Activated CD4-positive, alpha-beta T cell treated with anti-CD3 and anti-CD28 coated beads for 48 hours (primary cell): ENCODE measurements around the gene PARD6G.
A peak's percentile ranks its signal among the peaks of the same experiment; 100 is the strongest.

ENCODE experiments used
- DNase-seq: peaks from one replicate; pipeline ENCODE4 v3.0.0-alpha.2; 2020

Gene PARD6G

GRCh38 chr18:80247393-80247841 is at the start of gene PARD6G:
Gene PARD6G (minus strand): TSS chr18:80247514. CDS start chr18:80247348, 166 bp downstream.
- DNase-seq = peak; percentile 72

GRCh38 chr18:80262241-80263033 is 15.1 kb upstream of the PARD6G start:
- DNase-seq = peak; percentile 68

- DNase-seq = no peak
Measured at GRCh38 chr18:80259610-80260009, 12.3 kb upstream of the PARD6G start.

- DNase-seq = no peak
Measured at GRCh38 chr18:80258640-80259039, 11.3 kb upstream of the PARD6G start.

GRCh38 chr18:80257579-80258543 is 10.5 kb upstream of the PARD6G start:
- peak; percentile 75 for DNase-seq

GRCh38 chr18:80254971-80255500 is 7.7 kb upstream of the PARD6G start:
- no peak for DNase-seq

- DNase-seq = peak; percentile 52
Measured at GRCh38 chr18:80253871-80254492, 6.7 kb upstream of the PARD6G start.

- DNase-seq = no peak
Measured at GRCh38 chr18:80253236-80253635, 5.9 kb upstream of the PARD6G start.

GRCh38 chr18:80252136-80252535 is 4.8 kb upstream of the PARD6G start:
- DNase-seq = no peak

GRCh38 chr18:80251700-80252099 is 4.4 kb upstream of the PARD6G start:
- no peak for DNase-seq

GRCh38 chr18:80250740-80251364 is 3.5 kb upstream of the PARD6G start:
- DNase-seq = no peak

GRCh38 chr18:80249217-80250093 is 2.1 kb upstream of the PARD6G start:
- DNase-seq = no peak

GRCh38 chr18:80246445-80247392 is 595 bp downstream of the PARD6G start:
- no peak for DNase-seq

GRCh38 chr18:80245781-80246444 is 1.4 kb downstream of the PARD6G start:
- no peak for DNase-seq

GRCh38 chr18:80244956-80245730 is 2.2 kb downstream of the PARD6G start:
- DNase-seq = no peak

- DNase-seq = no peak
Measured at GRCh38 chr18:80244167-80244566, 3.1 kb downstream of the PARD6G start.

- DNase-seq = no peak
Measured at GRCh38 chr18:80243204-80243603, 4.1 kb downstream of the PARD6G start.

GRCh38 chr18:80241919-80242777 is 5.2 kb downstream of the PARD6G start:
- DNase-seq = no peak
